Stimulated activated CD4-positive, alpha-beta T cell treated with anti-CD3 and anti-CD28 coated beads, Interleukin-15, amount 100 ng/mL, for 24 hours (primary cell): ENCODE measurements around the gene ANKRD55.
"Not testable (repeated sequence)": the region's sequence is repeated elsewhere in the genome, so short reads cannot be mapped to it uniquely, and the experiment has no call there.

Source experiments
- DNase-seq: peaks from one replicate; pipeline ENCODE4 v3.0.0-alpha.2; 2020

Gene ANKRD55

DNA sequence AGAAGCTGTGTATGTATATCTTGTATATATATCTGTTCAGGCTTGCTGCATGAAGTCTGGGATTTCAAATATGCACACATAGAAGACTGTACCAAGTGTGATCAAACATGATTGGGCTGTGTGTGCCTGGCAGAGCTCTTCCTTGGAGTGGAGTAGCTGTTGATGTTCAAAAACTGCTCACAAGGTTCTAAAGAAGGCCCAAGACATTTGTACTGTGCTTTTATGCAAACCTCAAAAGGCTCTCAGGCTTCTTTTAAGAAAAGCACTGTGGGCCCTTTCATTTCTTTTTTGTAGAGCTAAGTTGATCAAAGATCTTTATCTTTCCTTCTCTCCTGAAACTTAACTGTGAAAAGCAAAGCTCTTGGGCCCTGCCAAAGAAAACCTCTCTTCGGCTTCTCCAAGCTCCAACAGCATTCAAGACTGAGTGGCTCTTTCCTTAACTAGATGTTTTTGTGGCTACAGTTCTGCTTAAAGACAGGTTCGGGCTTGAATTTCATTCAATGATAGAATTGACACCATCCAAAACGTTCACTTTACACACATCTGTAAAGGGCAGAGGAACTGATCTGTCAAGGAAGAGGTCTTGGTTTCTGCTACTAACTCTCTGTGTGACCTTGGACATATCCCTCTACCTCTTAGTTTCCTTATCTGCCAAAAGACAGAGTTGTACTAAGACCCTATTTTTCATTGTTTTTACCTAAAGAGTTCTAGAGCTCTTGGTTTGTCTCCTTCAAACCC, 132.5 kb downstream of the ANKRD55 start:
- DNase-seq, result no peak

DNA sequence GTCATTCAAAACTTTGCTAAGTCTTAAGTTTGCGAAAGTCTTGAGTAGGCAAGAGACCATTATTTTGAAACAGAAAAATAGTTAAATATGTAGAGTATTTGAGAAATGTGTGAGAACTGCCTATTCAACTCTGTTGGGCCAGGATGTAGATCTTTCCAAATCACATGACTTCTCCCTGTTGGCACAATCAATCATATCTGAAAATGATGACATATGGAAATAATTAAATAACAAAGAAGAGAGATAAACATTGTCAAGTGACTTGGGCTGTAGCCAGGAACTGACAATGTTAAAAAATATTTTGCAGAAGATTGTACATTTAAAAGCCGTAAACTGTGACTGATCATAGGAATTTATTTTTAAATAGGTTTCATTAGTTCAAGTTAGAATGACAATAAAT, 133.8 kb downstream of the ANKRD55 start:
- no peak for DNase-seq

DNA sequence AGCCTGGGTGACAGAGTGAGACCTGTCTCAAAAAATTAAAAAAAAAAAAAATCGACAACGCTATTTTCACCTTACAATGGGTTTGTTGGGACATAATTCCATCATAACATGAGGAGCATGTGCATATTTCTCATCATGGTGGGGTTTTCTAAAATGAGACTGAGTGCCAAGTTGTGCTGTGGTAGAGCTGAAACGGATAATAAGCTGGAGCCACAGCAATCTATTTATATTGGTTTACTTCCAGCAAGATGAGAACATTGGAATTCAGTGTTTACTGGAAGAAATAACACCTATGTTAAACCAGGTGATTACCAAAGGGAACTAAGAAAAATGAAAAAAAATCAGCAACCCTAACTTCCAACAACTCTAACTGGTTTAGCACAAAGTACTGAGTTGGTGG, 136.1 kb downstream of the ANKRD55 start:
- DNase-seq, result no peak

DNA sequence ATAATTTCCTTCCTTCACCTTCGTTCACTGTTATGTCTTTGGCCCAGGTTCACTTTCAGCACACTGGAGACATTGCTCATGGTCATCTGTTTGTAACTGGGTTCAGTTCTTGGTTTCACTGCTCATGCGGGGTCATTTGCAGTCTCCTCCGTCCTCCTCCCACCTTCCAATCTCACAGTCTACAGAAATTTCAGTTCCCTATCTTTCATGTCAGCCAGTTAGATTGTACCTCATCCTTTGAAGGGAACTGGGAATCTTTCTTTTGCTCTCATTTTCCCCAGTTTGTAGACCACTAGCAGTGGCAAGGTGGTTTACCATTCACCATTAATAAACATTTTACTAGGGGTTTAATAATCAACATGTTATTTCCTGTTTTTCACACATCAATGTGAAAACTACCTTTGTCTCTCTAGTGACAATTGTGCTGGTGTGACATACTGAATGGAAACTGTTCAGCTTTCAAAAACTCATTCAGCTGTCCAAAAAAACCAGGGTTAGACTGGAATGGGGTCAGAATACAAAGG, 137.5 kb downstream of the ANKRD55 start:
- DNase-seq, result no peak

DNA sequence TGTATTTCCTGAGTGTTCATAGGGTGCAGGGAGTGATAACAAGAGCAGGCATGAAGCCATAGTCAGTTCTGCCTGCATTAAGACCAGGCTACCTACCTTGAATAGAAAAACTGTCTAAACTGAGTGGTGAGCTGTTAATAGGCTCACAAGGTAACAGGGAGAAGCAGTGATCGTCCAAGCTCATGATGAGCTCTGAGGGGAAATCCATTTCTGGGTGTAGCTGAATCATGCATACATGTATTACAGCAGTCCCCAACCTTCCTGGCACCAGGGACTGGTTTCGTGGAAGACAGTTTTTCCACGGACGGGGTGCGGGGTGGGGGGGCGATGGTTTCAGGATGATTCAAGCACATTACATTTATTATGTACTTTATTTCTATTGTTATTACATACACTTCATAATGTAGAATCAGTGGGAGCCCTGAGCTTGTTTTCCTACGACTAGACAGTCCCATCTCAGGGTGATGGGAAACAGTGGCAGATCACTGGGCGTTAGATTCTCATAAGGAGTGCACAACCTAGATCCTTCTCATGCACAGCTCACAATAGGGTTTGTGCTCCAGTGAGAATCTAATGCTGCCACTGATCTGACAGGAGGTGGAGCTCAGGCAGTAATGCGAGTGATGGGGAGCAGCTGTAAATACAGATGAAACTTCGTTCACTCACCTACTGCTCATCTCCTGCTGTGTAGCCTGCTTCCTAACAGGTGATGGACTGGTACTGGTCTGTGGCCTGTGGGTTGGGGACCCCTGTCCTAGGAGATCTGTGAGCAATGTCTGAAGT, 138.4 kb downstream of the ANKRD55 start:
- peak; percentile 89 for DNase-seq

DNA sequence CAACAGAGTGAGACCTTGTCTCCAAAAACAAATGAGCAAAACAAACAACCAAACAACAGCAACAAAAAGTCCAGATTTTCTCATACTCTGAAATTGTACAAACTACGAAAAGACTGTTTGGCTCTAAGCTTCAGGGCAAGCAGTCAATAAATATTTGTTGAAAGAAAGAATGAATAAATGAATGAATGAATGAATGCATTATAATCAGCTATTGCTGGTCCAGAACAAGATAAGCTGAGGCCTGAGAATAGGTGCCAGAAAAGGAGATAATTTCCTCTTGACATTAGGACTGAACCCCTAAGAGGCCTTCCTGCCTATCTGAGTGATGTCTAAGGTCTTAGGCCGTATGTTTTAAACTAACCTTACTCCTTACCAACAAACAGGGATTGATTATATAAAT, 139.2 kb downstream of the ANKRD55 start:
- no peak for DNase-seq

DNA sequence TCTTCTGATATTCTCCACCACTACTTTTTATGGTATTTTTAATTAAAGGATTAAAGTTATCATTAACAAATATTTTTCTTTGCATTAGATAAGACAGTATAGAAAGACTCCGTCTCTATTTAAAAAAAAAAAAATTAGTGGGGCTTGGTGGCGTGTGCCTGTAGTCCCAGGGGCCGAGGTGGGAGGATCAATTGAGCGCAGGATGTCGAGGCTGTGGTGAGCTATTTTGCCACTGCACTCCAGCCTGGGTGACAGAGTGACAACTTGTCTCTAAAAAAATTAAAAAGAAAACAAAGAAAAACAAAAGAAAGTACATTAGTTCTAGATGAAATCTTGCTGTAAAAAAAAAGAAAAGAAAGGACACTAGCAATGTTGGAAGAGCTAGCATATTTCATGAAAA, 141.0 kb downstream of the ANKRD55 start:
- no peak for DNase-seq

DNA sequence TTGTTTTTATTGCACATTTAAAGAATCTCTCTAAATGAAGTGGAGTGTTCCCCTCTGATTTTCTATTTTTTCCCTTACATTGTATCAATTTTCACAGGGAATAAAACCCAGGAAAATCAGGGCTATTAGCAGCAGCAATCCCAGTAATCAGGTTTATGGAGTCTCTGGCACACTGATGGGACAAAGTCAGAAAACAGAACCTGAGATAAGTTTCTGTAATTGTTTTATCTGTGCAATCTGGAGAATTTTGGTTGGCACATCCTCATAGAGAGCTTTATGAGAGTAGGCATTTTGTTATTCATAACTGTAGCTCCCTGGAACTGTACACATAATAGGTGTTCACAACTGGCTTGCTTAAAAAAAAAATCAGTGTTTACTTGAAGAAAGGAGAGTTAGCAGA, 141.5 kb downstream of the ANKRD55 start:
- DNase-seq, result no peak

DNA sequence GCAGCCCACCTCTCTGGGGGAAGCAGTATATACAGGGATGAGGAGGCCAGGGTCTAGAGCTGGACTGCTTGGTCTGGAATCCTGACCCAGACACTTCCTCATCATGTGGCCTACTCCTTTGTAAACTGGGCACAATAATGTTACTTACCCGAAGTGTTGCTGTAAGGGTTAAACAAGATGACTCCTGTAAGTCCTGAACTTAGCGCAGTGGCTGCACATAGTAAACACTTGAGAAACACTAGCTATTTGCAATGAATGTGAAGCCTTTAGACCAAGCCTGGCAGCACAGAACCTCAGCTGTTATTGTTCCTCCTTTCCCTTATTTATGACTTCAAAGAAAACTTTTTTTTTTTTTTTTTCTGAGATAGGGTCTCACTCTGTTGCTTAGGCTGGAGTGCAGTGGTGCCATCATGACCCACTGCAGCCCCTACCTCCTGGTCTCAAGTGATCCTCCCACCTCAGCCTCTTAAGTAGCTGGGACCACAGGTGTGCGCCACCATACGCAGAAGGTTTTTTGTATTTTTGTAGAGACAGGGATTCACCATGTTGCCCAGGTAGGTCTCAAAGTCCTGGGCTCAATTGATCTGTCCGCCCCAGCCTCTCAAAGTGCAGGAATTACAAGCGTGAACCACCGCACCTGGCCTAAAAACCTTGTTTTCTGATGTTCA, 142.2 kb downstream of the ANKRD55 start:
- DNase-seq, result no peak

DNA sequence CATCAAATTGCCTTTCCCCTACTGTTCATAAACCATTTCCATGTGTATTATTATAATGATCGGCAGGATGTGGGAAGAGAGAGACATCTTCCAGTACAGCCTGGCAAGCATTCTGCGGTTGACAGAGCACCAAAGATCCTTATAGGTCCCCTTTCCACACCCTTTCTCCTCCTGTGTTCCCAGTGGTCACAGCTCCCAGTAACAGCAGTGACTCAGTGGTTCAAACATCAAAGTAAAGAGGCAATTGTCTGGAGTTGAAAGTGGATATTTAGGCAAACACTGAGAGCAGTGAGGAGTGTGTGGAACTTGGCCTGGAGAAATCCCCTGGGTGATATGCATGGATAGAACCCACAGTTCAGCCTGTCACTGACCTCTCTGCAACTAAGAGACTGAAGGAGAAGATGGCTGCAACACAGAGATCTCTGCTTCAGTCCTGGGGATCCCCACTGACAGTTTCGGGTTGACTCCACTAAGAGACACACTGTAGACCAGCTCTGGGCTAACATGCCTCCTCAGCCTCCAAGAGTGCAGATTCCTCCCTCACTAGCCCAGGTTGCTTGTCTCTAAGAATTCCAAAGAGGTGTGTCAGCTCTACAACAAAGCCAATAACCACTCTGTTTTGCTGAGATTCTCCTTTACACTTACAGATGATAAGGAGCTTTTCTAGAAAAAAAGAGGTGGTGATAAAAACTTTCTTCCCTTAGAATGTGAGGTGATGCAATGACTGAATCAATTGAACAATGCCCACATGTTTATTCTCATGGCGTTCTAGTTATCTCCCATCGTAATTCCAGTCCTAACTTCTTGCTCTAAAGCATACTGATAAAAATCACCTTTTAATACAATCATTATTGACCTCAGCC, 143.9 kb downstream of the ANKRD55 start:
- peak; percentile 56 for DNase-seq

DNA sequence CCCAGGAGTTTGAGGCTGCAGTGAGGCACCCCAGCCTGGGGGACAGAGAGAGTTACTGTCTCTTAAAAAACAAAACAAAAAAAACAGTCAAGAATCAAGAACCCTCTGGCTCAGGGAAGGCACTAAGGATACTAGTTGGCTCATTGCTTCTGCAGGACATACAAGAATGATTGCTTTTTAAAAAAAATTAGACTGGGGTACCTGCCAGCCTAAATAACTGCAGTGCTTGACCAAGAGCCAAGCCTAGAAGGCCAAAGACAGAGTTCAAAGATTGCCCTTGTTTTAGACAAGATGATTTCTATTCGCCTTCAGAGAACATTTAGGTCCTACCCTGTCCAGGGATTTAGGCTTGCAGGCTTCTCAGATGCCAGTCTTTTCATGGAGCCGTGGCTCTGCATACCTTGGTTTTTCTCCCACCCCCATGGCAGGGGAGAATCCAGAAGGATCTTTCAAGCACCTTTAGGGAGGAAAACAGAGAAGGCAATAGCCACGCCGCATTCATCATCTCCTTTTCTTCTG, 144.6 kb downstream of the ANKRD55 start:
- no peak for DNase-seq

DNA sequence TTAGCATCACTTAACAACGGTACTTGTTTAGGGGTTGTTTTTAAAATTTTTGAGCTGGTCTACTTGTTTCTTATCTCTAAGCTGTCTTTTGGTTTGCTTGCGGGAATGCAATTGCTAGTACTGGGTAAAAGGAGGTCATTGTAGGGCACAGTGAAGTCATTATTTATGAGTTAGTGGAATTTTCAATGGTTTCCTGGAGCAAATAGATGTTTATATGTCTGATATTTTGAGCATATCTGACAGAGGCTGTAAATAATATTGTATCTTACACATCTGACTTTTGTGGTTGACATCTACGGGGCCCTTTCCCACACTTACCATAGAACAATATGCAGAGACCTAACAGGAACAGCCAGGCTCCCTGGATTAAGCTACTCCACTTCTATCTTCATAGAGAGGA, 147.9 kb downstream of the ANKRD55 start:
- DNase-seq, result no peak

DNA sequence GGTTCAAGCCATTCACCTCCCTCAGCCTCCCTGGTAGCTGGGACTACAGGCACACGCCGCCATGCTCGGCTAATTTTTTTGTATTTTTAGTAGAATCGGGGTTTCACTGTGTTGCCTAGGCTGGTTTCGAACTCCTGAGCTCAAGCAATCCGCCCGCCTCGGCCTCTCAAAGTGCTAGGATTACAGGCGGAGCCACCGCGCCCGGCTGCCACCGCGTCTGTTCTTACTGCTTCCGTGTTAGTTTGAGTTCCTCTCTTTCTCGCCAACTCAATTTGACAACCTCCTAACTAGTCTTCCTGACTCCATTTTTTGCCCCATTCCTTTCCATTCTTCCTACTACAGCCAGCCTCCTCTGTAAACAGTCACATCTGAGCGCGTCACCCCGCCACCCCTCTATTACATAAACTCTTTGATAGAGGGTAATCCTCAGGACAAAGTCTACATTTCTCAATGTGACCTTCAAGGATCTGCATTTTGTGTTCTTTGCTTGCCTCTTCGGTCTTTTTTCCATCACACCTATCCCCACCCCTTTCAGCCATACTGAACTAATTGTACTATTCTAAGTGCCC, 149.8 kb downstream of the ANKRD55 start:
- no peak for DNase-seq

DNA sequence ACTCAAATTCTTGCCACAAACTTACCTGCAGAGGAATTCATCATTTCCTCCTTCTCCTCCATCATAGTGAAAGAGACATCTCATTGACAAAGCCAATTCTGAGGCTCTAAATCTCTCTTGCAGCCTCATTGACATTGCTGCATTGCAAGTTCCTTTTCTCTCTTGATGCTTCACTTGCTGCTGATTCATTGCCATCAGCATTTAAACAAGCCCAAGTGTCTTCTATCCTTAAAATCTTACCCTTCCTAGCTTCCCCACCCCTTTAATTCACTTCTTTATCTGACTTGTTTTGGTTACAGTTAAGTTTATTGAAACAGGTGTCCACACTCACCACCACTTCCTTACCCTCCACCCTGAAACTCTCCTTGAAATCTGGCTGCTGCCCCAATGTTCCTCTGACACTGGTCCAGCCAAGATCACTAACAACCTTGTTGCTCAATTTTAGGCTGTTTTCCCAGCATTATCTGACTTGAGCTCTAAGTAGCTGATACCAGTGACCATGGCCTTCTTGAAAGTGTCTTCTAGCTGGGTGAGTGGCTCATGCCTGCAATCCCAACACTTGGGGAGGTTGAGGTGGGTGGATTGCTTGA, 152.0 kb downstream of the ANKRD55 start:
- DNase-seq, result not testable (repeated sequence)

DNA sequence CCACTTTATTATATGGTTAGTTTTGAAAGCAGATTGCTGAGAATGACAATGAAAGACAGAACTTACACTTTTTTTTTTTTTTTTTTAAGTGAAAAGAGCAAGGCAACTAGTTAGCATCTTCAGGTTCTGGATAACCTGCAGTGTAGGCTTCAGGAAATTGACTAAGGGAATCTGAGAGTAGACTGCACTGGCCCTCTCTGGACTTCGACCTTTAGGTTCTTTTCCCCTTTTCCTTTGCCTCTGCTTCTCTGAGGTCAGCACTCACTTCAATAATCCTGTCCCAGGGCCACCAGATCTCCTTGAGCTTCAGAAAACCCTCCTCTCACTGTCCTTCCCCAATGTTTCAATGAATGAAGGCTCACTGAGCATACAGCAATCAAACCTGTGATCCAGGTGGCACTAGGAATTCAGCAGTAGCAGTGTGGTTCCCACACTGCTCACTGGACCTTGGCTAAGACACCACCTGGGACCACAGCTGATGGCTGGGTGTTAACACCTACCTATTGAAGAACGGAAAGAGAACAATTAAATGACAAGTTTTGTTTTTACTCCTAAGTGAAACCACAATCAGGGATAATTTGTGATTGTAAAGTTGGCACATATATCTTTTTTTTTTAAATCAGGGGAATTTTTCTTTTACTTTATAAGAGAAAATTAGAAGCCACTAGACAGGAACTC, 152.6 kb downstream of the ANKRD55 start:
- DNase-seq, result peak; percentile 51

DNA sequence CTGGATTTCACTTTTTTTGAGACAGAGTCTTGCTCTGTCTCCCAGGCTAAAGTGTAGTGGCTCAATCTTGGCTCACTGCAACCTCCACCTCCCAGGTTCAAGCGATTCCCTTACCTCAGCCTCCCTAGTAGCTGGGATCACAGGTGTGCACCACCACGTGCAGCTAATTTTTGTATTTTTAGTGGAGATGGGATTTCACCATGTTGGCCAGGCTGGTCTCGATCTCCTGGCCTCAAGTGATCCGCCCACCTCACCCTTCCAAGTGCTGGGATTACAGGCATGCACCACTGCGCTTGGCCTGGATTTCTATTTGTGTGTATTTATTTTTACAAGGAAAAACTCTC, 154.0 kb downstream of the ANKRD55 start:
- not testable (repeated sequence) for DNase-seq

DNA sequence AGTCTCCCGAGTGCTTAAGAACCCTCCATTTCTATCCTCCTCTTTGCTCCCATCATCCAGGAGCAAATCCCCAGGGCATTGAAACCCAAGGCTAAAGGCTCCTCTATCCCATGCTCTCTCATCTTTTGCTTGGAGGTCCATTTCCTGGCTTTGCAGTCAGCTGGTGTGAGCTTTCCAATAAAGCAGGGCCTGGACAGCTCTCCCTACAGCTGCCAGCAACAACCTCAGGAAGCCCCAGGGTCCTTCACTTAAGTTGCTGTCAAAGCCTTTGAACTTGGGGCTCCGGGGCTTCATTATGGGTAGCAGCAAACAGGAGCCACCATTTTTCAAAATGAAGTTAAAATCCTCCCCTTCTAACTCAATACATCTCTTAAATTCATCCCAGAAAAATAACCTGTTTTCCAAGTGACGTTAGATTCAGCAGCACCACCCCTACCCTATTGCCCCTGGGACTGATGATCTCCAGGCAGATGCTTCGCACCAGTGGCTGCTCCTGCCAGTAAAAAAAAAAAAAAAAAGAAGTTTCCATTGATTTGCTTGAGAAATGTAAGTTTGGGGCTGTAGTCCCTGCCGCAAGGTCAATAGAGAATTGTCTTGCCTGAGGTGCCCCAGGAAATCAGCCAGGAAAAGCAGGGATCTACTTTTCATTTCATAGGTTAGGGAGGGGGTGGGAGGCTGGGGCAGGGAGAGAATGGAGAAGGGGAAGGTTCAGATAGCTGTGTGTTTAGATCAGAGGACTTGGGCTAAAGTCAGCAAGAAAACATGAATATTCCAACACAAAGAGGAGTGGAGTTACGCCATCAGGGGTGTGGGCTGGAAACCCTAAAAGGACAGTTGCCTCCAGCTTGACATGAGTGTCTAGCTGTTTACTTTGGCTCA, 154.6 kb downstream of the ANKRD55 start:
- DNase-seq, result no peak

DNA sequence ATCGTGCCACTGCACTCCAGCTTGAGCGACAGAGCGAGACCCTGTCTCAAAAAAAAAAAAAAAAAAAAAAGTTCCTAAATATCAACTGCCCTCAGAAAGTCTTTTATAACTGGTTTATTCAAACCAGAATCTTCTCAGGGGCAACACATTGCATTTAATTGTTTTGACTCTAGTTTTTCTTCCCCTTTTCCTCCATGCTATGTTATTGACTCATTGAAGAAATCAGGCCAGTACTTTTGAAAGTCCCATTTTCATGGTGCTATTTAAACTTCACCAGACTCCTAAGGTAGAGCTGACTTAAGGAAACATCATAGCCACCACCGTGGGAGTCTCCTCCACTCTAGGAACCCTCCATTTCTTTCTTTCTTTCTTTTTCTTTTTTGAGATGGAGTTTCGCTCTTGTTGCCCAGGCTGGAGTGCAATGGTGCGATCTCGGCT, 155.3 kb downstream of the ANKRD55 start:
- no peak for DNase-seq

DNA sequence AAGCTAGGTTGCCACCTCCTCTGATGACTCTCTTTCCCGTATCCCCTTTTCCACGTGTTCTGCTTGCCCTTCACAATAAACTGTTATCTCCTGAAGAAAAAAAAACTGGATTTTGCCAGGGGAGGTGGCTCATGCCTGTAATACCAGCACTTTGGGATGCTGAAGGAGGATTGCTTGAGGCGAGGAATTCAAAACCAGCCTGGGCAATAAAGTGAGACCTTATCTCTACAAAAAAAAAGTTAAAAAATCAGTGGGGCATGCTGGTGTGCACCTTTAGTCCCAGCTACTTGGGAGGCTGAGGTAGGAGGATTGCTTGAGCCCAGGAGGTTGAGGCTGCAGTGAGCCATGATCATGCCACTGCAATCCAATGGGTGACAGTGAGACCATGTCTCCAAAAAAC, 156.6 kb downstream of the ANKRD55 start:
- DNase-seq, result no peak

DNA sequence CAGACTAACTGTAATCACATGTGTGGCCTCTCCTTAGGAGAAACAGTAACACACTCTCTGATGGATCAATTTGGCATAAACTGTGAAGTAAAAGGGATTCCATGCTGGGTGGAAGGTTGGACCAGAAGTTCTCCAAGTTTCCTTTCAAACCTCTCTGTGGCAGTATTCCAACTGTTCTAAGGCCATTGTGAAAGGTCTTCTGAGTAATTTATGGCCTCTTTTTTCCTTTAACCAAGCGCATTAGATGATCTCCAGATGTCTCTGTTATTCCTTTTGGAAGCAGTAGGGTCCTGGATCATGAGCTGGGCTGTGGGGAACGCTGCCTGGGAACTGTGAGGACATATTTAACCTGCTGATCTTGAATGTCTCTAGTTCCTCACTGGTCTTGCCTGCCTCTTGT, 157.8 kb downstream of the ANKRD55 start:
- no peak for DNase-seq
